GM19238 (cell line): ENCODE data around the gene KIRREL2.
"Not testable (repeated sequence)": the region's sequence is repeated elsewhere in the genome, so short reads cannot be mapped to it uniquely, and the experiment has no call there.

Source experiments
- DNase-seq: peaks from one replicate; pipeline ENCODE4 v3.0.0; 2011; ENCODE audit warnings: low spot score; ENCODE audit not compliant: insufficient read length

Gene KIRREL2

GRCh38 chr19:35895911-35896642 is 39.4 kb downstream of the KIRREL2 start:
- DNase-seq, result no peak

- DNase-seq, result no peak
Measured at GRCh38 chr19:35896643-35897040, 39.9 kb downstream of the KIRREL2 start.

GRCh38 chr19:35897706-35898451 is 41.2 kb downstream of the KIRREL2 start:
- DNase-seq, result no peak

- no peak for DNase-seq
Measured at GRCh38 chr19:35898499-35898809, 41.7 kb downstream of the KIRREL2 start.

GRCh38 chr19:35899547-35900214 is 43.0 kb downstream of the KIRREL2 start:
- peak; percentile 89 for DNase-seq

- no peak for DNase-seq
Measured at GRCh38 chr19:35901055-35901644, 44.4 kb downstream of the KIRREL2 start.

GRCh38 chr19:35901854-35902661 is 45.3 kb downstream of the KIRREL2 start, which contains the start of gene HCST:
HCST (plus strand) TSS chr19:35902529; CDS start chr19:35902594, 65 bp downstream.
- DNase-seq, result peak; percentile 27

- DNase-seq, result no peak
Measured at GRCh38 chr19:35902870-35903475, 46.3 kb downstream of the KIRREL2 start.

- DNase-seq, result peak; percentile 79
Measured at GRCh38 chr19:35903550-35904179, 47.0 kb downstream of the KIRREL2 start.

- DNase-seq, result no peak
Measured at GRCh38 chr19:35904311-35905068, 47.8 kb downstream of the KIRREL2 start.

- DNase-seq, result no peak
Measured at GRCh38 chr19:35905178-35905727, 48.5 kb downstream of the KIRREL2 start.

- DNase-seq, result no peak
Measured at GRCh38 chr19:35907377-35907745, 50.6 kb downstream of the KIRREL2 start.

GRCh38 chr19:35908010-35908441 is 51.3 kb downstream of the KIRREL2 start, which contains the start of gene TYROBP:
TYROBP (minus strand) TSS chr19:35908295; CDS start chr19:35908228, 67 bp downstream.
- no peak for DNase-seq

GRCh38 chr19:35908973-35909683 is 52.4 kb downstream of the KIRREL2 start:
- DNase-seq, result peak; percentile 70

- DNase-seq, result no peak
Measured at GRCh38 chr19:35909684-35910035, 52.9 kb downstream of the KIRREL2 start.

GRCh38 chr19:35910355-35910754 is 53.6 kb downstream of the KIRREL2 start:
- DNase-seq, result not testable (repeated sequence)

- DNase-seq, result no peak
Measured at GRCh38 chr19:35911173-35911572, 54.5 kb downstream of the KIRREL2 start.

- DNase-seq, result no peak
Measured at GRCh38 chr19:35911790-35912189, 55.1 kb downstream of the KIRREL2 start.
